Stimulated activated CD4-positive, alpha-beta T cell treated with anti-CD3 and anti-CD28 coated beads, Interleukin-15, amount 100 ng/mL, for 48 hours (primary cell): ENCODE results near the gene KIAA0753.

Experiments used
- DNase-seq, 2 donors: peaks; one replicate each; pipeline ENCODE4 v3.0.0-alpha.2; 2020; ENCODE audit warnings: low read depth in 2 of 2

Gene KIAA0753

DNA sequence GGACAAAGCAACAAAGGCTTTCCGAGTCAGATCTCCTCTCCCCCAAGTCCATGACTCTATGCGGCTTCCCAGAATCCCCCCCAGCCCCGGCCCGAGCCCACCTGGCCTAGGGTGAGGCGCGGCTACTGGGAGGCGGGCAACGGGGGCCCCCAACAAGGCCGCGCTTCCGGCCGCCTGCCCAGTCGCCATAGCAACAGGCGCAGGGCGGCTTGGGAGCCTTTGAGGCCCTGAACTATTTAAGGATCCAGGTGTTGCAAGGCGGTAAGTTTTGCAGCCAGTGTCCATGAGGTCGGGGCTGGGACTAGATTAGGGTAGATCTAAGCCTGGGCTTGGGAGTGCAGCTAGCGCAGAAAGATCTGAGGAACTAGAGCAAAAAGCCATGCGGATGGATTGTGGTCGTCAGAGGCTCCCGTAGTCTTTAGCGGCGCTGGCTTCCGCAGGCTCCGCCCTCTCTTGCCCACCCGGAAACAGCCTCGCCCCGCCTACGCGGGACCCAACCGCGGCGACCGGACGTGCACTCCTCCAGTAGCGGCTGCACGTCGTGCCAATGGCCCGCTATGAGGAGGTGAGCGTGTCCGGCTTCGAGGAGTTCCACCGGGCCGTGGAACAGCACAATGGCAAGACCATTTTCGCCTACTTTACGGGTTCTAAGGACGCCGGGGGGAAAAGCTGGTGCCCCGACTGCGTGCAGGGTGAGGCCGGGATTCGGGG is at the start of gene KIAA0753, which contains the start of gene TXNDC17:
Gene KIAA0753 (minus strand): TSS at position 176 of the 711 bp plus-strand sequence. CDS start 5,608 bp downstream, outside the sequence.
Gene TXNDC17 (plus strand): TSS at position 525 of the 711 bp plus-strand sequence. CDS start 23 bp downstream, at position 548.
- DNase-seq = peak; percentile 90 to 93

DNA sequence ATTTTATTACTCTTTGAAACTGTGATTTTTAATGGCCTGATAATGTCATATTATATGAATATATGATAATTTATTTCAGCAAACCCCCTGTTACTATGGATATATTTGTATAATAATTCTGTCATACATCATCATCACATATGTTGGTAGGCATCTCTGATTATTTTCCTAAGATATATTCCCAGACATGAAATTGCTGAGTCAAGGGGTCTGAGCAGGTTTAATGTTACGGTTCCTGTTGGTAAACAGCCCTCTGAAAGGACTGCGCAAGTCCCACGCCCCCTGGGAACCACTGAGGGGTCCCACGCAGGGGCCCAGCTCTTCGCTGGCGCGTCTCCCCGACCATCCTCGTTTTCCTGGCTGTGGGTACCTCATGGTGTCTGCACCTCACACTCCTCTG is 48.4 kb upstream of the KIAA0753 start:
- no peak for DNase-seq

DNA sequence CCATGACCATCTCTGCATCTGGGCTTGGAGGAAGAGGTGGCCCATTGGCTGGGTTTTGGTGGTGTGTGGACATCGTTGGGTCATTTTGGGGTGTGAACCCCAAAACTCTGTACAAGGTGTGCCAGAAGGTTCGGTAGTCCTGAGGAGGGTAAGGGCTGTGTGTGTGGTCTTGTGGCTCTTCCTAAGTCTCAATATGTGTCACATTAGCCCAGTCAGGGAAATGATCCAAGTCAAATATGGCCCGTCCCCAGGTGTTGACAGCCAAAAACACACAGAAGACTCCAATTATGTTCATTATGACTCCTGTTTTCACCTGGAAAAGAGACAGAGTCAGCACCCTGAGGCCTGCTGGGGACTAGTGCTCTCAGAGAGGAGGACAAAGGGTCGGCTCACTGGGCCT is 45.5 kb upstream of the KIAA0753 start:
- no peak for DNase-seq

DNA sequence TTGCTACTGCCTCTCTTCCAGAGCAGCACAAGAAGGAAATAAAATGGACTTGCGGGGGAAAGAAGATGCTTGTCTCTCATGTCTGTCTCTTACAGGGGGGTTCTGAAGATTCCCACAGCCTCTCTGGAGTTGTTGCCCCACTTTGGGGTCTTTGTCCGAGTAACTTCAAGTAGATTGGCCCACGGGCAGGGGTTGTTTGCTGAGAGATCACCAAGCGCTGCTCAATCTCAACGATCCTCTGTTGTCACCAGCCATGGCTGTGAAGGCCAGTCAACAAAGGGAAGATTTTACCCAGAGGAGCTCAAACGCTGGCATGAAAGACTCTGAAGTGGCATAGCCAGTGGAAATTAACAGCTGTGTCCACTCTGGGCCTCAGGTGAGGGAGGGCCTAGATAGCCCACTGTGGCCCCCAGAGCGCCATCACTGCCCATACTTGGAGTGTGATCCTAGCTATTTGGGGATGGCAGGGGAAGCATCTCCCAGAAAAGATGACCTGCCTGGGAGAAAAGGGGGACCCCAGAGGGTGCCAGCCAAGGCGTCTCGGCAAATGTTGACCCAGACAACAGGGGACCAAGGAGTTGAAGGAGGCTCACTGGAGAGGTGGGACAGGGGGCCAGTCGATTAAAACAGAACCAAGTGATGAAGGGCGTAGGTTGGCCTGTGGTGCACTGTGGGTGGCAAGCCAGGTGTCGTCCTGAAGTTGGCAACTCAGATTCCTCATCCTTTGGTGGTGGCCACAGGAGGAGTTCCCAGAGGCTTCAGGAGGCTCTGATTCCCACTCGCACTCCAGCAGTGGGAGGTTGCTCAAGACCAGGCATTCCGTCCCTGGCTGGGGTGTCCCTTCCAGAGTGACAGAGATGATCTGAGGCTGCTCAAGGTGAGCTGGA is 44.6 kb upstream of the KIAA0753 start:
- DNase-seq = no peak

- no peak for DNase-seq
These were observed 43.9 kb upstream of the KIAA0753 start for GRCh38 chr17:6684460-6684783.

DNA sequence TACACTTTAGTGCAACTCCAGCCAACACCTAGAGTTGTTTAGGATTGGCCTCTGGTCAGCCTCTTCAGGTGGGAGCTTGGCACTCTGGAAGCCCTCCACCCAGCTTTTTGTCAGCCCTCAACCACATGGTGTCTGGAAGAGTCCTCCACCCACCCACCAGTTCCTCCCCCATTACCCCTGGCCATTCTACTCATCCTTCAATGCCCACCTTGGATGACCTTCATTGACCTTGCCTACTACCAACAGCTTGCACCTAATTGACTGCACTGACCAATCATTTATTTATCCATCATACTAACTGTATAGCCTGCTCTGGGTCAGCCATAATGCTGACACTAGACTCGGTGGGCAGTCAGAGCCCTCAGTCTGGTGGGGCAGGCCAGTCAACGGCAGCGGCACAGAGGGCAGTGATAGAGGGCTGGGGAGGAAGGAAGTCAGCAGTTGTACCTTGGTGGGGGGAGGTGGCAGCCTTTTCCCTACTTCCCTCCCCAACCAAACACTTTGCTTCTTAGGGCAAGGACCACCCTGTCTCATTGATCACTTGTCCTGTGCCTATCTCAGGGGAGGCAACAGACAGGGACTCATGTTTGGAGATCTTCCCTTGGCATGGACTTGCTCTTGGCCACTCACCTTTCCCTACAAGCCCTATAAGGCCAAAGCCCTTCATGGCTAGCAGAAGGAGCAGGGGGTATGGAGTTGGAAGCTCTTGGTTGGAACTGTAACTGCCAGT is 43.4 kb upstream of the KIAA0753 start:
- no peak for DNase-seq

GRCh38 chr17:6683081-6683684 is 42.7 kb upstream of the KIAA0753 start:
- no peak for DNase-seq

DNA sequence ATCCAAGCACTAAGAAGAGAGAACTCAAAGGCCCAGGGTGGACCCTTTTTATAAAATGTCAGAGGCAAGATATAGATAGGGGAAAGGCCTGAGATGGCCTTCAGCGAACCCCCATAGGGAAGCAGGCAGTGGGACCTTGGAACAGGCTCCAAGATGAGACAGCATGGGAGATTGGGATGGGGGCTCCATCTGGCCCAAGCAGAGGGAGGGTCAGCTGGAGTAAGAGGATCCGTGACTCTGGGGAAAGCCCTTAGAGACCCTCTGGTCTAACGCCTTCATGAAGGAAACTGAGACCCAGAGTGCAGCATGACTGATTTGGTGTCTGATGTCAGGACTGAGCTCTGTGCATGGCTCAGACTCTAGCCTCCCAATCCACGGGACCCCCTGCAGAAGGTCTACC is 41.8 kb upstream of the KIAA0753 start:
- no peak for DNase-seq

DNA sequence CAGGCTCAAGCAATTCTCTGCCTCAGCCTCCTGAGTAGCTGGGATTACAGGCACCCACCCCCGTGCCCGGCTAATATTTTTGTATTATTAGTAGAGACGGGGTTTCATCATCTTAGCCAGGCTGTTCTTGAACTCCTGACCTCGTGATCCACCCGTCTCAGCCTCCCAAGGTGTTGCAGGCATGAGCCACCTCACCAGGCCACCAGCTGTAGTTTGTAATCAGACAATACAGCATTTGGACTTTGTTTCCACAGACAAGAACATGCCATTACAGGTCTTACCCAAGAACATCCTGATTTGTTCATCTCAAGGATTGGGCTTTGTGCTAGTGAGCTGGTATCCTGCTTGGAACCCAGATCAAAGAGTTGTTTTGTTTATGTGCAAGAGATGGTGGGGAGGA is 41.2 kb upstream of the KIAA0753 start:
- no peak for DNase-seq

GRCh38 chr17:6681176-6681575 is 40.7 kb upstream of the KIAA0753 start:
- no peak for DNase-seq

DNA sequence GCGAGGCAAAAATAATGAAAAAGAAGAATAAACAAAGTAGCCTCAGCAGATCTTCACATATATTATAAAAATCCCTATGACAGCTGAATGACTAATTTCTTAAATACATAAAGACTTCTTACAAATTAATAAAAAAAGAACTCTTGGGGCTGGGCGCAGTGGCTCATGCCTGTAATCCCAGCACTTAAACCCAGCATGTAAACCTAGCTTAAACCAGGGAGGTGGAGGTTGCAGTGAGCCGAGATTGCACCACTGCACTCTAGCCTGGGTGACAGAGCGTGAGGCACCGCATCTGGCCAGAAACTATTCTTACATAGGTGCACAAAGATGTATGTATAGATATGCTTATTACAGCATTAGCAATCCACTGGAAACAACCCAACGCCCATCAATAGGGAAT is 38.7 kb upstream of the KIAA0753 start:
- DNase-seq = no peak

DNA sequence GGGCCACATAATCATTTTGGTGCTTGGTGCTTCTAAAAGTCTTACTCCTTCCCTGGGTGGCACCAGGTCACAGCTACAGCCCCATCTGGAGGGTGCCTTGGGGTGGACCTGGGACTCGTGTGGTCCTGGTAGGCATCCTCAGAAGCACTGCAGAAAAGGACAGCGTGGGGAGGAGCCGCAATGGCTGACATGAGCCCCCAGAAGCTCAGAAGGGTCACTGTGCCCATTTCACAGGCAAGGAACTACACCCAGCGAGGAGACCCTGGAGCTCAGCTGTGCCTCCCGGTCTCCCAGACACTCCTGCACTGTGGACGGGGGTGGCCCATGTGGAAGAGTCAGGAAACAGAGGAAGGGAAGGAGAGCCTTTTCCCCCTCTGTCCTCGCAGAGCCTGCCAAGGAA is 37.4 kb upstream of the KIAA0753 start:
- DNase-seq = no peak

- DNase-seq = no peak
These were observed 36.8 kb upstream of the KIAA0753 start for GRCh38 chr17:6677158-6677831.

- DNase-seq = no peak
These were observed 36.3 kb upstream of the KIAA0753 start for GRCh38 chr17:6676802-6677157.

DNA sequence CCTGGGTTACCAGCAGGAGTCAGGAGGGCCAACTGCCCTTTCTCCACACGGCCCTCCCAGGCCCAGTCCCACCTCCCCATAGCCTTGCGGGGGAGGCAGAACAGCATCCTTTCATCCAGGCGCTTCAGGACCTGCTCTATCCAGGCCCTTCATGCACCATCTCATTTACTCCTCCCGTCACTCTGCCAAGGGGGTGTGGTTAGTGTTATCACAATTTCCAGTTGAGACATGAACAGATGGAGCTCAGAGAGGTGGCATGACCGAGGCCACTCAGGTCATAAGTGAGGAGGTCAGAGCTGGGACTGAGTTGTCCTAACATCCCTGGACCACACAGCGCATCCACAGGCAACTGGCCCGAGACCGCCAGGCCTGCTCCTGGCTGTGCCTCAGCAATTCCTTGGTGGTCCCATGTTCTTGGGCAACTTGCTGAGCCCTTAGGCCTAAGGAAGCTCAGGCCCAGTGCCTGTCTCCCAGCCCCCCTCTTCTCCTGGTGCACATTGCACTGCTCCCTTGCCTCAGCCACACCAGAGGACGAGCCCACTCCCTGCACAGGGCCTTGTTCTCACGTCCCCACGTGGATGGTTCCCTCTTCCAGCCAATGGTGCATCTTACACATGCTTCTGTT is 34.8 kb upstream of the KIAA0753 start:
- DNase-seq = no peak

- no peak for DNase-seq
These were observed 34.1 kb upstream of the KIAA0753 start for GRCh38 chr17:6674586-6674985.

- no peak for DNase-seq
These were observed 30.9 kb upstream of the KIAA0753 start for GRCh38 chr17:6671431-6671830.

DNA sequence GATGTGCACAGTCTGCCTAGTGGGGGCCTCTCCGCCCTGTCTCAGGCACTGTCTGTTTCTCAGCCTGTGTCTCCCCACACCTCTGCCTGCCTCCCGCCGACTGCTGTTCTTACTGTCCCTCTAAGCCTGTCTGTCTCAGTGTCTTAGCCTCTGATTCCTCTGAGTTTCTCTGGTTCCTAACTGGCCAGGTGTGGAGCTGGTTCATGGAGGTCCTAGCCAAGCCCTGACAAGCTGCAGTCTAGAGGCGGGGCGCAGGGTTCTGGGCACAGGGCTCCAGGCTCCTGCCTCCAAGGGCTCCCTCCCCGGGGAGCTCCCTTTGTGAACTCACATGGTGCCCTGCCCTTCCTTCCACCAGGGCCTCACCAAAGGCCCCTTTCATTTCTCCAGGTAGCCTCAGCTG is 30.5 kb upstream of the KIAA0753 start:
- DNase-seq = no peak

GRCh38 chr17:6670571-6670970 is 30.1 kb upstream of the KIAA0753 start:
- no peak for DNase-seq

GRCh38 chr17:6669479-6670212 is 29.1 kb upstream of the KIAA0753 start:
- no peak for DNase-seq
